Measurements from ENCODE around the gene DEK.
A peak's percentile ranks its signal among the peaks of the same experiment; 100 is the strongest.
"Not testable (repeated sequence)": the region's sequence is repeated elsewhere in the genome, so short reads cannot be mapped to it uniquely, and the experiment has no call there.

The DEK gene, protein sequence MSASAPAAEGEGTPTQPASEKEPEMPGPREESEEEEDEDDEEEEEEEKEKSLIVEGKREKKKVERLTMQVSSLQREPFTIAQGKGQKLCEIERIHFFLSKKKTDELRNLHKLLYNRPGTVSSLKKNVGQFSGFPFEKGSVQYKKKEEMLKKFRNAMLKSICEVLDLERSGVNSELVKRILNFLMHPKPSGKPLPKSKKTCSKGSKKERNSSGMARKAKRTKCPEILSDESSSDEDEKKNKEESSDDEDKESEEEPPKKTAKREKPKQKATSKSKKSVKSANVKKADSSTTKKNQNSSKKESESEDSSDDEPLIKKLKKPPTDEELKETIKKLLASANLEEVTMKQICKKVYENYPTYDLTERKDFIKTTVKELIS

GRCh38 chr6:18264219-18264922, at the start of gene DEK:
Gene DEK (minus strand): TSS chr6:18264530. CDS start chr6:18263987, 543 bp downstream.
- DNase-seq: peak; percentile 90

GRCh38 chr6:18312368-18312767, 48.0 kb upstream of the DEK start:
- DNase-seq: no peak

GRCh38 chr6:18310010-18310409, 45.7 kb upstream of the DEK start:
- DNase-seq: not testable (repeated sequence)

DNA sequence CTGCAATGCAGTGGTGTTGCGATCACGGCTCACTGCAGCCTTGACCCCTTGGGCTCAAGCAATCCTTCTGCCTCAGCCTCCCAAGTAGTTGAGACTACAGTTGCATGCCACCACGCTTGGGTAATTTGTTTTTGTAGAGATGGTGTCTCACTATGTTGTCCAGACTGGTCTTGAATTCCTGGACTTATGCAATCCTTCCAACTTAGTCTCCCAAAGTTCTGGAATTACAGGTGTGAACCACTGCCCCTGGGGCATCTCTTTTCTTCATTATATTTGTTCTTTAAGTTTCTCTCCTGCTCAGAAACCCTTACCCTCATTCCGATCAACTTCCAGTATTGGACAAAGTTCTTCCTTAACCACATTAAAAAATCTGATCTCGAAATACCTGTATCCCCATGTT, 44.7 kb upstream of the DEK start:
- no peak for DNase-seq

- no peak for DNase-seq
Observed at GRCh38 chr6:18308070-18308735, 43.9 kb upstream of the DEK start.

GRCh38 chr6:18306977-18307376, 42.6 kb upstream of the DEK start:
- DNase-seq: no peak

GRCh38 chr6:18302561-18303439, 38.5 kb upstream of the DEK start:
- no peak for DNase-seq

GRCh38 chr6:18293076-18293904, 29.0 kb upstream of the DEK start:
- DNase-seq: no peak

DNA sequence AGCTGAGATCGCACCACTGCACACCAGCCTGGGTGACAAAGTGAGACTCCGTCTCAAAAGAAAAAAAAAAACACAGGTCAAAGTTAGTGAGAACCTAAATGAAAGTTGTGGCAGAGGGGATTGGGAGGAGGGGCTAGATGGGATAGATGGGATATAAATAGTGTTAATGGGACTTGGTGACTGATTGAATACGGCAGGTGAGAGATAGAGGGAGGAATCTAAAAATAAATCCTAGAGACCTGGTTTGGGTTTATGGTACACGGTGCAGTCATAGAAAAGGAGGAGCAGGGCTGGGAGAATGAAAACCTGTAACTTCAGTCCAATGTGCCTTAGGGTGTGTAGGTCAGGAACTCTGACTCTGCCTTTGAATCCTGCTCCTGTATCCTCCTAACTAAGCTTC, 25.0 kb upstream of the DEK start:
- no peak for DNase-seq

GRCh38 chr6:18284261-18284660, 19.9 kb upstream of the DEK start:
- DNase-seq: no peak

- no peak for DNase-seq
Observed at GRCh38 chr6:18281564-18281963, 17.2 kb upstream of the DEK start.

DNA sequence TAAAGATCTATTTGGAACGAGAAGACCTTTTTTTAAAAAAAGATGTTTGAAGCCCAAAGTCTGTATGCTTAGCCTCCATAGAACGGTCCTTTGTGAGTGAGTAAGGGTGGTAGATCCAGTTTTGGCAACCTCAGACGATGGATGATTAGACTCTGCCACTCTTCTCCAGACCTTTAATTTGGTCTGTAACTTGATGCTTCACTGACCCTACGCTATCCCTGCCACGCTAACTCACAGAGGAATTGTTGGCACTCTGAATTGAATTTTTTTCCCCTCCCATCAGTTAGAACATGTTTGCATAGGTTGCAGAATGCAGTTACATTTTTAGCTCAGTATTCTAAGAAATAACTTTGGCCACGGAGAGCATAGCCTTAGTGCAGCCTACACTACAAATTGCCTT, 15.8 kb upstream of the DEK start:
- DNase-seq: no peak

DNA sequence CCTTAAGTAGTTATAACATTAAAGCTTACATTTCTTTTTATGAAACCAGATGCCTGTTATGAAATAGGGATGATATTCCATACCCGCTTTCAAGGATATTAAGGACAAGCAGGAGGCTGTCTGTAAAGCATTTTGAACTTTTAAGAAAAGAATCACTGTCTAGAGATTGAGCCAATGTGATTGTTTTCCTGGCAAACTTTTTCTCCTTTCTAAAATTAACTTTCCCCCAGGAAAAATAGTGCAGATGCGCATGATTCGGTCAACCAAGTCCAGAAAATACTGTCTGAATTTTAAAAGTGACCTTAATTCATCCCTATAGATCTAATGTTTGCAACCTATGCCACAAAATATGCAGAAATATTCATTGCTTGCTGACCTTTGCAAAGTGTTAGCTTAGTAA, 15.1 kb upstream of the DEK start:
- DNase-seq: no peak

DNA sequence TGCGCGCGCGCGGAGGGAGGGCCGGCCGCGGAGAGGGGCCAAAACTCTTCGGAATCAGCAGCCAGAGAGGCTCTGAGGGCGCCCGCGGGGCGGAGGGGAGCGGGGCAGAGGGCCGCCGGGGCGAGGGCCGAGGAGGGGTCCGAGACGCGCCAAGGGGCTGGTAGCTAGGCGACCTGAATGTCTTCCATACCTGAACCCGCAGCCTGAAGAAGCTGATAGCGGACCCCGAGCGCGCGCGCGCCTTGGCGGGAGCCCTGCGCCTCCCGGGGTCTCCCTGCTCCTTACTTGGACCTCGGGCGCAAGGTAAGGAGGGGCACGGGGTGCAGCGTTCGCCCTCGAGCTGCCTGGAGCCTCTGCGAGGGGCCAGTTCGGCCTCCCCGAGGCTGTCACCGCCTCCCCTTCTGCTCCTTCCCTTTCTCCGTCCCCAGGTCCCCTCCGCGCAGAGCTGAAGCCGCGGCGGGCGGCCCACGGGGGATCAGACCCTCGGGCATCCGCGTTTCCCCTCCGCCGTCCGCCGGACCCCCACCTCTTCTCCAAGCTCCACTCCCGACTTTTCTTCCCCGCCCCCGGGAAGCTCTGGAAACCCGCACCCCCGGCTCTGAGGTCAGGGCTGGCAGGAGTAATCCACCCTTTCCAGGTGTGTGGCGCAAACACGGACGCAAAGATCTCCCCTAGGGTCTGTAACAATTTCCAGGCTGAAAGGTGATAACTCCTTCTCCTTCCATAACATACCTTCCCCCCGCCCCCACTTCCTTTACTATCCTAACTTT, 13.1 kb upstream of the DEK start:
- DNase-seq: no peak

GRCh38 chr6:18276610-18277236, 12.4 kb upstream of the DEK start:
- no peak for DNase-seq

DNA sequence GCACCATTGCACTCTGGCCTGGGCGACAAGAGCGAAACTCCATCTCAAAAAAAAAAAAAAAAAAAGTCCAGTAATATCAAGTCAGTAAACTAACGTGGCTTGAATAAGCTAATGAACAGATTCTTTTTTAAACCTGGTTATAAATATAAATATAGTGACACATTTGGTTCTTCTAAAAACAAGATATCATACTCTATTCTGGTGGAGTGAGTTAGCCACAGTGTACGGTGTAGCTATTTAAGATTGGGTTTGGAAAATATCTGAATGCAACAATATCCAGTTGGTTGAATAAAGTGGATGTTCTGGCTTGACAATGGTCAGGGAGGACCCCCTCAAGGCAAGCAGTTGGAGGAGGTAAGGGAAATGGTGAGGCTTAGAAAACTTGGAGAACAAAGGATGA, 5.9 kb upstream of the DEK start:
- DNase-seq: no peak

DNA sequence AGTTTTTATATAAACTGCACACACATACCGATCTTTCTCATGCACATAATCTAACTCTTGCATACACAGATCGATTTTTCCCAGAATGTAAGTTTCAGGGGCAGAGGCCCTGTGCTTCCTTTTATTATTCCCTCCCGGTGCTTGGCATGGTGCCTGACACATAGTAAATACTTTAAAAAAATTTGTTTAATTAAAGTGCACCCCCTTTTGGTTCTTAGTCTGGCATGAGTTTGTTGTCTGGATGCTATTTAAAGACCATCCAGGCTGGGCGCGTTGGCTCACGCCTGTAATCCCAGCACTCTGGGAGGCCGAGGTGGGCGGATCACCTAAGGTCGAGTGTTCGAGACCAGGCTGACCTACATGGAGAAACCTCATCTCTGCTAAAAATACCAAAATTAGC, 5.4 kb upstream of the DEK start:
- DNase-seq: no peak

DNA sequence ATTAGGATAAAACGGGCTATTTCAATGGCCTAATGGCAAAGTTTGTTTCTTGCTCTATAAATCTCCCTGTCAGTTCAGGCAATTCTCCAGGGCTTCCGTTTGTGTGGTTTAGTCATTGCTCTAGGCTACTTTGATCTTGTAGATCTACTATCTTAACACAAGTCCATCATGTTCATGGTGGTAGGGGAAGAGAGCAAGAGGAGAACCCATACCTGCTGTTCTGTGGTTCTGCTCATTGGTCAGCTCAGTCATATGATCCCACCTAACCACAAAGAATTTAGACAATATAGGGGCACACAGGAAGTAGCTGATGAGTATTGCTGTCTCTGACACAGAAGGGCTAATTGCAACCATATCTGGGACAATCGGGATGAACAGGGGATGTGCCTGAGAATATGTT, 4.9 kb upstream of the DEK start:
- no peak for DNase-seq

DNA sequence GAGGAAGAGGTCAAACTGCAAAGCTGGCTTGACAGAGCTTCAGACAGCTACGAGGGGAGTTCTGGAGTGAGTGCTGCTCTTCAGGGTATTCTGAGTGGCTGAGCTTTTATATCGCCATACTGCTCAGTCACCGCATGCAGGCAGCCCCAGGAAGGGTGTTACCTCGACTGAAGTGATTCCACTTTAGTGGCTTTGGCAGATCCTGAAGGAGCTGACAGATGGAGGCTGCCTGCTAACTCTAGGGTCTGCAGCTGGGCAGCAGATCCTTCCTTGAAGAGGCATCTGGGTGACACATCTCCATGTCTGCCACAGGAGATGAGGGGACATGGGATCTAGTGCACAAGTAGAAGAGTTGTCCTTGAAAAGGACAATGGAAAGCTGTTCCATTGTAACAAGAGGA, 3.7 kb upstream of the DEK start:
- no peak for DNase-seq

GRCh38 chr6:18266523-18266912, 2.2 kb upstream of the DEK start:
- no peak for DNase-seq

Data from suppressor macrophage treated with lipopolysaccharide for 4 hours (primary cell).